ENCODE data around the gene SHCBP1L. TPM values are rescaled to one million over a fixed set of nuclear protein-coding genes. Genes with fewer than 3 reads are reported as not detected.
A peak's percentile ranks its signal among the peaks of the same experiment; 100 is the strongest.

SHCBP1L gene
- total RNA-seq, 1 experiment from 2014 or later, result not detected

GRCh38 chr1:182965861-182966260, 12.9 kb upstream of the SHCBP1L start:
- BruUV-seq (replicated peaks), result no TSS peak
- H3K27me3 ChIP-seq (replicated peaks; ENCODE audit: insufficient read depth, low read depth, low read length, poor library complexity), result no peaks in the 10 kb centered on the region
- no peak overlapping the region for H3K27ac ChIP-seq (ENCODE audit: low read depth, low read length, poor library complexity, severe bottlenecking)
- intact Hi-C loops (cut with micrococcal nuclease; ENCODE audit: unreplicated experiment), result loop anchor here (10.0 kb wide), 1 partner anchor 509 kb away; the partner anchor contains the start of gene SMG7
- TF ChIP-seq CTCF (conservative IDR thresholded peaks at IDR 0.05; ENCODE audit: low read depth, low read length) (no peak), EZH2 (IDR thresholded peaks at IDR 0.05; ENCODE audit: borderline replicate concordance, low read depth, low read length, poor library complexity, severe bottlenecking) (no peak)
- no peak overlapping the region for H3K4me3 ChIP-seq (ENCODE audit: low read depth, low read length, poor library complexity, severe bottlenecking)
- DNase-seq (ENCODE audit: low spot score), result no peak
- H3K4me1 ChIP-seq (ENCODE audit: insufficient read depth, low read length, poor library complexity, severe bottlenecking), result peaks cover 6% of the 10 kb centered on the region
- ChIA-PET CTCF (no interaction called here), POLR2A (ENCODE audit: low non-redundant PET) (interaction anchor here (0.6 kb wide), 1 partner anchor 729 kb away, joined by 6 read pairs; no protein-coding TSS in a partner anchor)
- no peaks in the 10 kb centered on the region for H3K9me3 ChIP-seq (ENCODE audit: low read depth, low read length, poor library complexity, severe bottlenecking)
- no peaks in the 10 kb centered on the region for H3K36me3 ChIP-seq (ENCODE audit: insufficient read depth, low read length, poor library complexity, severe bottlenecking)

GRCh38 chr1:182965096-182965495, 12.1 kb upstream of the SHCBP1L start:
- CTCF ChIA-PET, result no interaction called here
- intact Hi-C loops (cut with micrococcal nuclease; ENCODE audit: unreplicated experiment), result loop anchor here (10.0 kb wide), 1 partner anchor 510 kb away; the partner anchor contains the start of gene SMG7
- no TSS peak for BruUV-seq (replicated peaks)

GRCh38 chr1:182962554-182963115, 9.7 kb upstream of the SHCBP1L start:
- ChIA-PET CTCF (interaction anchor here (0.5 to 1.4 kb wide), 12 partner anchors 20 to 510 kb away, joined by 3 to 25 read pairs (median 4); no protein-coding TSS in a partner anchor), POLR2A (ENCODE audit: low non-redundant PET) (interaction anchor here (0.5 kb wide), 1 partner anchor 366 kb away, joined by 3 read pairs; no protein-coding TSS in a partner anchor)
- intact Hi-C loops (cut with micrococcal nuclease; ENCODE audit: unreplicated experiment), result loop anchor here (1.0 to 10.0 kb wide), 6 partner anchors 110 to 665 kb away; partner anchors contain the start of gene SMG7

More at GRCh38 chr1:182965096-182965495, 12.1 kb upstream of the SHCBP1L start:
- DNase-seq (ENCODE audit: low spot score), result no peak
- Histone ChIP-seq H3K4me1 (ENCODE audit: insufficient read depth, low read length, poor library complexity, severe bottlenecking) (peaks cover 6% of the 10 kb centered on the region), H3K4me3 (ENCODE audit: low read depth, low read length, poor library complexity, severe bottlenecking) (no peak overlapping the region), H3K9me3 (ENCODE audit: low read depth, low read length, poor library complexity, severe bottlenecking) (no peaks in the 10 kb centered on the region), H3K27me3 (replicated peaks; ENCODE audit: insufficient read depth, low read depth, low read length, poor library complexity) (no peaks in the 10 kb centered on the region), H3K27ac (ENCODE audit: low read depth, low read length, poor library complexity, severe bottlenecking) (no peak overlapping the region), H3K36me3 (ENCODE audit: insufficient read depth, low read length, poor library complexity, severe bottlenecking) (no peaks in the 10 kb centered on the region)
- no peak for TF ChIP-seq EZH2 (IDR thresholded peaks at IDR 0.05; ENCODE audit: borderline replicate concordance, low read depth, low read length, poor library complexity, severe bottlenecking)
- no peak for TF ChIP-seq CTCF (conservative IDR thresholded peaks at IDR 0.05; ENCODE audit: low read depth, low read length)
- POLR2A ChIA-PET (ENCODE audit: low non-redundant PET), result no interaction called here

More at GRCh38 chr1:182962554-182963115, 9.7 kb upstream of the SHCBP1L start:
- Histone ChIP-seq H3K4me3 (ENCODE audit: low read depth, low read length, poor library complexity, severe bottlenecking) (peak overlapping the region; percentile 28), H3K36me3 (ENCODE audit: insufficient read depth, low read length, poor library complexity, severe bottlenecking) (no peaks in the 10 kb centered on the region), H3K27ac (ENCODE audit: low read depth, low read length, poor library complexity, severe bottlenecking) (no peak overlapping the region), H3K9me3 (ENCODE audit: low read depth, low read length, poor library complexity, severe bottlenecking) (no peaks in the 10 kb centered on the region), H3K27me3 (replicated peaks; ENCODE audit: insufficient read depth, low read depth, low read length, poor library complexity) (no peaks in the 10 kb centered on the region), H3K4me1 (ENCODE audit: insufficient read depth, low read length, poor library complexity, severe bottlenecking) (peaks cover 6% of the 10 kb centered on the region)
- DNase-seq (ENCODE audit: low spot score), result peak; percentile 92
- BruUV-seq (replicated peaks), result no TSS peak
- TF ChIP-seq EZH2 (IDR thresholded peaks at IDR 0.05; ENCODE audit: borderline replicate concordance, low read depth, low read length, poor library complexity, severe bottlenecking), result no peak
- peak; percentile 96 for TF ChIP-seq CTCF (conservative IDR thresholded peaks at IDR 0.05; ENCODE audit: low read depth, low read length)

All from A673 (cell line).